WTC11 (cell line): ENCODE data around the gene MAGI2. TPM values are rescaled to one million over a fixed set of nuclear protein-coding genes. Genes with fewer than 3 reads are reported as not detected.
A peak's percentile ranks its signal among the peaks of the same experiment; 100 is the strongest.

Experiments used
- ATAC-seq: fragments of 200-7000 bp; cut with Tn5 transposase; 2 replicates; pipeline ENCODE4 v1.10.0; 2021; ENCODE audit warnings: mild to moderate bottlenecking, moderate library complexity
- CTCF ChIA-PET: fragments of 300-600 bp; sonication (Branson Sonifier 250); formaldehyde crosslinking; loops from one replicate; lab custom pipeline; 2021; ENCODE audit warnings: antibody characterized with exemption; lab: Charles Lee
- POLR2A ChIA-PET: fragments of 350-600 bp; sonication (Branson Sonifier 250); formaldehyde crosslinking; loops from one replicate; lab custom pipeline; 2021; ENCODE audit warnings: antibody characterized with exemption; lab: Charles Lee
- DNase-seq: peaks from one replicate; pipeline ENCODE4 v3.0.0; 2021; ENCODE audit warnings: low spot score
- H3K27ac Mint-ChIP-seq: 2 replicates; pipeline ENCODE4 v1.8.0; 2021; ENCODE audit warnings: mixed read lengths
- H3K27me3 Mint-ChIP-seq: 2 replicates; pipeline ENCODE4 v1.8.0; 2021; ENCODE audit warnings: low read depth, mild to moderate bottlenecking, moderate library complexity, mixed read lengths
- H3K36me3 Mint-ChIP-seq: 2 replicates; pipeline ENCODE4 v1.8.0; 2021; ENCODE audit warnings: mixed read lengths
- H3K4me1 Mint-ChIP-seq: 2 replicates; pipeline ENCODE4 v1.8.0; 2022; ENCODE audit warnings: mixed read lengths
- H3K4me3 Mint-ChIP-seq: 2 replicates; pipeline ENCODE4 v1.8.0; 2021; ENCODE audit warnings: mild to moderate bottlenecking, moderate library complexity, mixed read lengths
- H3K9me3 Mint-ChIP-seq: 2 replicates; pipeline ENCODE4 v1.8.0; 2021; ENCODE audit warnings: mixed read lengths
- ARID4B ChIP-seq: sonication (generic); formaldehyde crosslinking; IDR thresholded peaks from 2 replicates; pipeline ENCODE4 v1.8.0; 2023; ENCODE audit warnings: missing genetic modification reagents, mild to moderate bottlenecking, borderline replicate concordance
- CTCF ChIP-seq: fragments of 200-600 bp; IDR thresholded peaks from 2 replicates; pipeline ENCODE4 v1.8.0; 2022; ENCODE audit warnings: antibody characterized with exemption
- ERG ChIP-seq: fragments of 250-450 bp; sonication (Bioruptor Pico); IDR thresholded peaks from 2 replicates; pipeline ENCODE4 v1.8.0; 2021; ENCODE audit warnings: mild to moderate bottlenecking
- ESRRA ChIP-seq: sonication (generic); formaldehyde crosslinking; IDR thresholded peaks from 2 replicates; pipeline ENCODE4 v1.8.1; 2022; ENCODE audit warnings: mild to moderate bottlenecking, missing genetic modification reagents, borderline replicate concordance
- ETV6 ChIP-seq: sonication (generic); formaldehyde crosslinking; IDR thresholded peaks from 2 replicates; pipeline ENCODE4 v1.8.1; 2022; ENCODE audit warnings: mild to moderate bottlenecking, missing genetic modification reagents
- FOXP4 ChIP-seq: sonication (generic); formaldehyde crosslinking; IDR thresholded peaks from 2 replicates; pipeline ENCODE4 v1.8.0; 2022; ENCODE audit warnings: mild to moderate bottlenecking, missing genetic modification reagents
- HMGXB4 ChIP-seq: sonication (generic); formaldehyde crosslinking; IDR thresholded peaks from 2 replicates; pipeline ENCODE4 v1.8.1; 2023; ENCODE audit warnings: mild to moderate bottlenecking, moderate library complexity, missing genetic modification reagents
- KAT7 ChIP-seq: sonication (generic); formaldehyde crosslinking; IDR thresholded peaks from 2 replicates; pipeline ENCODE4 v1.8.1; 2023; ENCODE audit warnings: missing genetic modification reagents, mild to moderate bottlenecking, borderline replicate concordance
- SMAD4 ChIP-seq: sonication (generic); formaldehyde crosslinking; IDR thresholded peaks from 2 replicates; pipeline ENCODE4 v1.8.0; 2022; ENCODE audit warnings: mild to moderate bottlenecking, missing genetic modification reagents
- TEAD1 ChIP-seq: sonication (generic); formaldehyde crosslinking; IDR thresholded peaks from 2 replicates; pipeline ENCODE4 v1.8.0; 2022; ENCODE audit warnings: mild to moderate bottlenecking, missing genetic modification reagents
- USF2 ChIP-seq: sonication (generic); formaldehyde crosslinking; IDR thresholded peaks from 2 replicates; pipeline ENCODE4 v1.8.1; 2023; ENCODE audit warnings: mild to moderate bottlenecking, missing genetic modification reagents, moderate library complexity
- total RNA-seq: library from RNA; stranded (reverse); gene quantifications from 3 replicates; pipeline ENCODE4 v1.2.3, GENCODE V29; 2021

Gene MAGI2
- total RNA-seq, 1 experiment from 2014 or later, result 26.6 TPM

GRCh38 chr7:78169992-78170391 is 1283.5 kb downstream of the MAGI2 start (continued):
- TF ChIP-seq ERG (CRISPR knock-in tag), result no peak
- no peak for TF ChIP-seq ARID4B

- no peak for TF ChIP-seq CTCF
- ChIA-PET CTCF (no interaction called here), POLR2A (interaction anchor here (0.5 kb wide), 1 partner anchor 15 kb away, joined by 3 read pairs; no protein-coding TSS in a partner anchor)
- no peaks in the 10 kb centered on the region for H3K27me3 Mint-ChIP-seq
- no peak for ATAC-seq
- H3K4me3 Mint-ChIP-seq, result no peak overlapping the region
- no peak for DNase-seq
- no peaks in the 10 kb centered on the region for H3K9me3 Mint-ChIP-seq
- peaks cover 50% of the 10 kb centered on the region for H3K4me1 Mint-ChIP-seq
- H3K36me3 Mint-ChIP-seq, result peaks cover 10% of the 10 kb centered on the region; the same call in 1 of the 2 replicates
- no peak overlapping the region for H3K27ac Mint-ChIP-seq
Observed at GRCh38 chr7:78168865-78169264, 1284.6 kb downstream of the MAGI2 start.

- Mint-ChIP-seq H3K4me1 (peaks cover 41% of the 10 kb centered on the region), H3K36me3 (peaks cover 15% of the 10 kb centered on the region), H3K4me3 (no peak overlapping the region), H3K27ac (no peak overlapping the region), H3K27me3 (no peaks in the 10 kb centered on the region), H3K9me3 (no peaks in the 10 kb centered on the region)
- TF ChIP-seq KAT7 (CRISPR knock-in tag) (no peak), ESRRA (CRISPR knock-in tag) (no peak)
- ChIA-PET CTCF (interaction anchor here (0.8 to 1.2 kb wide), 2 partner anchors 8 to 33 kb away, joined by 3 read pairs; no protein-coding TSS in a partner anchor), POLR2A (no interaction called here)
- no peak for DNase-seq
- ATAC-seq, result no peak
Observed at GRCh38 chr7:78167860-78168259, 1285.6 kb downstream of the MAGI2 start.

GRCh38 chr7:78165854-78166253 is 1287.6 kb downstream of the MAGI2 start:
- Mint-ChIP-seq H3K9me3 (no peaks in the 10 kb centered on the region), H3K27me3 (no peaks in the 10 kb centered on the region), H3K36me3 (peaks cover 23% of the 10 kb centered on the region)
- ChIA-PET POLR2A (no interaction called here), CTCF (no interaction called here)
- no peak for ATAC-seq
- DNase-seq, result no peak
- TF ChIP-seq USF2 (CRISPR knock-in tag) (peak; percentile 18; the same call in 1 of the 2 replicates), SMAD4 (CRISPR knock-in tag) (no peak)
- TF ChIP-seq, all 79 proteins: peak for 1
- Mint-ChIP-seq H3K4me1 (peaks cover 25% of the 10 kb centered on the region), H3K27ac (no peak overlapping the region), H3K4me3 (no peak overlapping the region)

- ATAC-seq, result peak; percentile 96
- peaks cover 23% of the 10 kb centered on the region for H3K36me3 Mint-ChIP-seq
- H3K27ac Mint-ChIP-seq, result peak overlapping the region; percentile 83
- H3K4me3 Mint-ChIP-seq, result no peak overlapping the region
- ChIA-PET CTCF (no interaction called here), POLR2A (no interaction called here)
- H3K4me1 Mint-ChIP-seq, result peaks cover 27% of the 10 kb centered on the region
- TF ChIP-seq TEAD1 (CRISPR knock-in tag), result peak; percentile 32; the same call in 1 of the 2 replicates
- no peak for TF ChIP-seq HMGXB4 (CRISPR knock-in tag)
- TF ChIP-seq ETV6 (CRISPR knock-in tag), result peak; percentile 94
- TF ChIP-seq FOXP4 (CRISPR knock-in tag), result peak; percentile 61; the same call in 1 of the 2 replicates
- TF ChIP-seq ERG (CRISPR knock-in tag), result no peak
- H3K27me3 Mint-ChIP-seq, result no peaks in the 10 kb centered on the region
- H3K9me3 Mint-ChIP-seq, result no peaks in the 10 kb centered on the region
- no peak for DNase-seq
Observed at GRCh38 chr7:78165454-78165853, 1288.0 kb downstream of the MAGI2 start.
